Chondrocyte (in vitro differentiated cells): ENCODE results near the gene DNAJB4. TPM values are rescaled to one million over a fixed set of nuclear protein-coding genes. Genes with fewer than 3 reads are reported as not detected.

ENCODE experiments used
- DNase-seq: peaks from one replicate; pipeline ENCODE4 v3.0.0; 2021; ENCODE audit warnings: mixed read lengths, low spot score
- H3K27ac Mint-ChIP-seq: one replicate; pipeline ENCODE4 v1.8.0; 2021; ENCODE audit warnings: mild to moderate bottlenecking, moderate library complexity, mixed read lengths; ENCODE audit not compliant: unreplicated experiment
- H3K27me3 Mint-ChIP-seq: 2 replicates; pipeline ENCODE4 v1.8.0; 2021; ENCODE audit warnings: low read depth, mixed read lengths
- H3K36me3 Mint-ChIP-seq: 2 replicates; pipeline ENCODE4 v1.8.0; 2021; ENCODE audit warnings: low read depth, mixed read lengths
- H3K4me1 Mint-ChIP-seq: 2 replicates; pipeline ENCODE4 v1.8.0; 2021; ENCODE audit warnings: low read depth, mild to moderate bottlenecking, mixed read lengths
- H3K4me3 Mint-ChIP-seq: one replicate; pipeline ENCODE4 v1.8.0; 2021; ENCODE audit warnings: mild to moderate bottlenecking, moderate library complexity, mixed read lengths; ENCODE audit not compliant: unreplicated experiment
- H3K9me3 Mint-ChIP-seq: 2 replicates; pipeline ENCODE4 v1.8.0; 2021; ENCODE audit warnings: low read depth, mixed read lengths
- CTCF ChIP-seq: fragments of 200-600 bp; sonication (generic); IDR thresholded peaks from 2 replicates; pipeline ENCODE4 v1.5.0; 2021; ENCODE audit warnings: antibody characterized with exemption, mild to moderate bottlenecking, moderate library complexity
- total RNA-seq: library from RNA; stranded (reverse); gene quantifications from 3 replicates; pipeline ENCODE4 v1.2.1, GENCODE V29; 2021

Gene DNAJB4
- total RNA-seq, 1 donor from 2014 or later, result 109 TPM

GRCh38 chr1:78048446-78048845 lies 43.7 kb downstream of the DNAJB4 start:
- Mint-ChIP-seq H3K9me3 (no peaks in the 10 kb centered on the region), H3K27me3 (peaks cover 13% of the 10 kb centered on the region)

GRCh38 chr1:78049396-78049795 lies 44.7 kb downstream of the DNAJB4 start:
- peaks cover 13% of the 10 kb centered on the region for H3K27me3 Mint-ChIP-seq
- H3K27ac Mint-ChIP-seq, result no peak overlapping the region
- no peaks in the 10 kb centered on the region for H3K9me3 Mint-ChIP-seq
- no peak for TF ChIP-seq CTCF
- DNase-seq, result no peak
- peaks cover 15% of the 10 kb centered on the region for H3K4me1 Mint-ChIP-seq
- no peaks in the 10 kb centered on the region for H3K36me3 Mint-ChIP-seq
- H3K4me3 Mint-ChIP-seq, result no peak overlapping the region

More at GRCh38 chr1:78048446-78048845, 43.7 kb downstream of the DNAJB4 start:
- H3K27ac Mint-ChIP-seq, result no peak overlapping the region
- H3K4me1 Mint-ChIP-seq, result peaks cover 7% of the 10 kb centered on the region
- no peak for DNase-seq
- TF ChIP-seq CTCF, result no peak
- H3K4me3 Mint-ChIP-seq, result no peak overlapping the region
- H3K36me3 Mint-ChIP-seq, result no peaks in the 10 kb centered on the region

- Mint-ChIP-seq H3K9me3 (no peaks in the 10 kb centered on the region), H3K4me1 (peaks cover 21% of the 10 kb centered on the region), H3K4me3 (no peak overlapping the region), H3K27me3 (peaks cover 2% of the 10 kb centered on the region), H3K36me3 (no peaks in the 10 kb centered on the region), H3K27ac (no peak overlapping the region)
- TF ChIP-seq CTCF, result no peak
- DNase-seq, result no peak
Measured at GRCh38 chr1:78051005-78051404, 46.3 kb downstream of the DNAJB4 start.

- TF ChIP-seq CTCF, result no peak
- no peak for DNase-seq
- Mint-ChIP-seq H3K27me3 (no peaks in the 10 kb centered on the region), H3K4me3 (no peak overlapping the region), H3K9me3 (no peaks in the 10 kb centered on the region), H3K27ac (no peak overlapping the region), H3K36me3 (no peaks in the 10 kb centered on the region), H3K4me1 (peaks cover 14% of the 10 kb centered on the region)
Measured at GRCh38 chr1:78052685-78053405, 48.1 kb downstream of the DNAJB4 start.

GRCh38 chr1:78053498-78053897 lies 48.8 kb downstream of the DNAJB4 start:
- Mint-ChIP-seq H3K4me1 (peaks cover 19% of the 10 kb centered on the region), H3K9me3 (no peaks in the 10 kb centered on the region), H3K4me3 (no peak overlapping the region), H3K27me3 (no peaks in the 10 kb centered on the region), H3K27ac (no peak overlapping the region), H3K36me3 (no peaks in the 10 kb centered on the region)
- no peak for DNase-seq
- TF ChIP-seq CTCF, result no peak
